GM19372 (cell line): Measurements from ENCODE around the gene CYP19A1.

ENCODE experiments used
- ATAC-seq: cut with Tn5 transposase; IDR thresholded peaks from one replicate; pipeline ENCODE4 v1.9.1; 2021; ENCODE audit warnings: mild to moderate bottlenecking, low read depth, moderate library complexity; ENCODE audit not compliant: unreplicated experiment

The CYP19A1 gene

GRCh38 chr15:51363383-51363782 lies 25.0 kb upstream of the CYP19A1 start:
- ATAC-seq, result no peak

- ATAC-seq, result no peak
Measured at GRCh38 chr15:51359981-51360380, 21.6 kb upstream of the CYP19A1 start.

GRCh38 chr15:51356983-51357382 lies 18.6 kb upstream of the CYP19A1 start:
- no peak for ATAC-seq

- no peak for ATAC-seq
Measured at GRCh38 chr15:51356147-51356546, 17.8 kb upstream of the CYP19A1 start.

- ATAC-seq, result no peak
Measured at GRCh38 chr15:51355096-51355495, 16.7 kb upstream of the CYP19A1 start.

- ATAC-seq, result no peak
Measured at GRCh38 chr15:51353976-51354375, 15.6 kb upstream of the CYP19A1 start.

- no peak for ATAC-seq
Measured at GRCh38 chr15:51350723-51351122, 12.3 kb upstream of the CYP19A1 start.

GRCh38 chr15:51349156-51349844 lies 10.9 kb upstream of the CYP19A1 start:
- no peak for ATAC-seq

GRCh38 chr15:51348688-51349087 lies 10.3 kb upstream of the CYP19A1 start:
- peak; percentile 88 for ATAC-seq

- ATAC-seq, result no peak
Measured at GRCh38 chr15:51346136-51346535, 7.7 kb upstream of the CYP19A1 start.

- ATAC-seq, result no peak
Measured at GRCh38 chr15:51343466-51343865, 5.1 kb upstream of the CYP19A1 start.

- no peak for ATAC-seq
Measured at GRCh38 chr15:51342227-51342999, 4.0 kb upstream of the CYP19A1 start.

GRCh38 chr15:51341366-51342226 lies 3.2 kb upstream of the CYP19A1 start, which contains the start of gene GLDN:
GLDN (plus strand) TSS chr15:51341655; CDS start chr15:51341685, 30 bp downstream.
- no peak for ATAC-seq

GRCh38 chr15:51335538-51336410 lies 2.6 kb downstream of the CYP19A1 start:
- ATAC-seq, result no peak

GRCh38 chr15:51335087-51335486 lies 3.3 kb downstream of the CYP19A1 start:
- no peak for ATAC-seq

GRCh38 chr15:51334011-51334451 lies 4.4 kb downstream of the CYP19A1 start:
- no peak for ATAC-seq

GRCh38 chr15:51333571-51333970 lies 4.8 kb downstream of the CYP19A1 start:
- no peak for ATAC-seq

- ATAC-seq, result no peak
Measured at GRCh38 chr15:51332206-51333147, 5.9 kb downstream of the CYP19A1 start.

GRCh38 chr15:51331141-51331540 lies 7.3 kb downstream of the CYP19A1 start:
- ATAC-seq, result no peak
